GM12878 (cell line): ENCODE results near the gene ATXN2. TPM values are rescaled to one million over a fixed set of nuclear protein-coding genes. Genes with fewer than 3 reads are reported as not detected.
A peak's percentile ranks its signal among the peaks of the same experiment; 100 is the strongest.

Experiments
- ATAC-seq: fragments of 200-7000 bp; cut with Tn5 transposase; 3 replicates; pipeline ENCODE4 v1.9.1; 2020; ENCODE audit warnings: mild to moderate bottlenecking, moderate library complexity
- BruUV-seq: library from RNA; stranded (reverse); fragments of 400-500 nt; replicated peaks from 2 replicates; lab custom pipeline; 2021; lab: Mats Ljungman, UMichigan
- CTCF ChIA-PET: fragments of 300-600 bp; sonication (Branson Sonifier 250); formaldehyde crosslinking; extraction: SDS; loops from one replicate; lab custom pipeline; 2021; ENCODE audit warnings: inconsistent platforms; lab: Yijun Ruan, JAX
- POLR2A ChIA-PET: fragments of 350-600 bp; formaldehyde crosslinking; extraction: SDS; loops from one replicate; lab custom pipeline; 2021; ENCODE audit warnings: inconsistent platforms; lab: Charles Lee
- RAD21 ChIA-PET: fragments of 300-600 bp; sonication (Branson Sonifier 250); formaldehyde crosslinking; loops from one replicate; lab custom pipeline; 2023; ENCODE audit warnings: antibody characterized with exemption; ENCODE audit not compliant: unreplicated experiment; lab: Charles Lee
- SMC1A ChIA-PET: fragments of 300-600 bp; sonication (Branson Sonifier 250); formaldehyde crosslinking; loops from one replicate; lab custom pipeline; 2023; ENCODE audit not compliant: unreplicated experiment, uncharacterized antibody; lab: Charles Lee
- DNase-seq: peaks from one replicate; pipeline ENCODE4 v3.0.0-alpha.2; 2011; ENCODE audit warnings: low read depth, low spot score
- FAIRE-seq: peaks from 3 replicates; lab custom pipeline; 2011; peaks lifted over from hg19 to GRCh38; lab: Jason Lieb, UNC
- H2AFZ ChIP-seq: 2 replicates; pipeline ENCODE4 v1.6.0; 2011; ENCODE audit warnings: low read depth, low read length, control low read depth; ENCODE audit not compliant: control insufficient read depth
- H3K27ac ChIP-seq: 2 replicates; pipeline ENCODE4 v1.5.1; 2011; ENCODE audit warnings: control low read depth; ENCODE audit not compliant: control insufficient read depth, insufficient read depth
- H3K27me3 ChIP-seq, 2 experiments: replicated peaks in 1 of 2; 2 replicates each; pipeline versions ENCODE4 v1.6.0 to v1.6.1; 2011; ENCODE audit warnings: low read length in 1 of 2; ENCODE audit not compliant: control insufficient read depth in 2 of 2, insufficient read depth in 2 of 2
- H3K36me3 ChIP-seq, 2 experiments: 2 replicates each; pipeline ENCODE4 v1.5.1; 2011; ENCODE audit warnings: low read length in 1 of 2; ENCODE audit not compliant: control insufficient read depth in 2 of 2, insufficient read depth in 2 of 2
- H3K4me1 ChIP-seq: 2 replicates; pipeline ENCODE4 v1.6.1; 2011; ENCODE audit warnings: mild to moderate bottlenecking, low read length, moderate library complexity, mixed read lengths; ENCODE audit not compliant: control insufficient read depth, insufficient read depth
- H3K4me2 ChIP-seq: 2 replicates; pipeline ENCODE4 v1.6.0; 2011; ENCODE audit warnings: control low read depth; ENCODE audit not compliant: control insufficient read depth, insufficient read depth
- H3K4me3 ChIP-seq: fragments of 200-600 bp; sonication (generic); 2 replicates; pipeline ENCODE4 v1.5.1; 2016
- H3K79me2 ChIP-seq: 2 replicates; pipeline ENCODE4 v1.6.0; 2011; ENCODE audit warnings: low read length; ENCODE audit not compliant: control insufficient read depth, insufficient read depth
- H3K9ac ChIP-seq: 2 replicates; pipeline ENCODE4 v1.8.0; 2011; ENCODE audit warnings: low read length, control low read depth, mixed read lengths; ENCODE audit not compliant: control insufficient read depth, insufficient read depth
- H3K9me3 ChIP-seq: replicated peaks from 3 replicates; pipeline ENCODE4 v1.5.1; 2011; ENCODE audit warnings: mild to moderate bottlenecking, low read length; ENCODE audit not compliant: control insufficient read depth, insufficient read depth
- H4K20me1 ChIP-seq: 2 replicates; pipeline ENCODE4 v1.6.0; 2011; ENCODE audit not compliant: control insufficient read depth, insufficient read depth
- ASH2L ChIP-seq: fragments of 300-600, 200-600 bp; sonication (generic); IDR thresholded peaks from 2 replicates; pipeline ENCODE4 v1.6.1; 2017; ENCODE audit warnings: low read depth, mild to moderate bottlenecking, borderline replicate concordance
- CBX3 ChIP-seq: fragments of 200-600 bp; sonication (generic); IDR thresholded peaks from 2 replicates; pipeline ENCODE4 v1.6.1; 2016; ENCODE audit warnings: low read depth, borderline replicate concordance
- IRF4 ChIP-seq: IDR thresholded peaks from 2 replicates; pipeline ENCODE4 v1.6.1; 2011; ENCODE audit warnings: low read depth, low read length
- POLR2A ChIP-seq: IDR thresholded peaks from 2 replicates; pipeline ENCODE4 v1.6.1; 2011; ENCODE audit warnings: low read depth, mild to moderate bottlenecking, low read length
- SPI1 ChIP-seq: IDR thresholded peaks from 2 replicates; pipeline ENCODE4 v1.6.1; 2011; ENCODE audit warnings: low read depth, mild to moderate bottlenecking, low read length, moderate library complexity, borderline replicate concordance; ENCODE audit not compliant: insufficient read depth
- WGBS: methylation state at CpG from one replicate; pipeline ENCODE4 v1.1.6; 2016; ENCODE audit warnings: low lambda C conversion rate; ENCODE audit not compliant: insufficient replicate concordance, insufficient coverage; ENCODE audit errors: missing lambda C conversion rate; 5-methylcytosine and 5-hydroxymethylcytosine counted together
- in situ Hi-C: fragments of 300-500 bp; cut with MboI; formaldehyde crosslinking; loops from 9 replicates; pipeline ENCODE4 v1.14.3; 2018; ENCODE audit warnings: mixed read lengths
- intact Hi-C: fragments of 100-400 bp; cut with micrococcal nuclease; formaldehyde crosslinking; loops from one replicate; pipeline ENCODE4 v1.14.2; 2022; ENCODE audit not compliant: unreplicated experiment
- polyA plus RNA-seq, 11 experiments: library from polyadenylated mRNA; depleted of rRNA in 4 of 11; unstranded in 6 of 11; stranded (reverse) in 5 of 11; fragments of >200 nt; fragmentation: Nextera tagmentation in 4 of 11; fragmentation: Illumina TruSeq in 1 of 11; extraction: Ambion mirVana in 4 of 11; extraction: Trizol in 1 of 11; gene quantifications; 1 replicate in 1 of 11; 2 replicates in 10 of 11; pipeline versions ENCODE4 v1.2.1 to v1.2.3, GENCODE V29; 2011 to 2016; ENCODE audit warnings: inconsistent platforms in 2 of 11, missing spikeins in 2 of 11, low read depth in 1 of 11
- total RNA-seq, 4 experiments: library from RNA; depleted of rRNA in 3 of 4; stranded (reverse); fragments of >200 nt in 3 of 4; fragmentation: Illumina TruSeq in 1 of 4; extraction: Trizol in 1 of 4; gene quantifications; 2 replicates each; pipeline versions ENCODE4 v1.2.1 to v1.2.3, GENCODE V29; 2013 to 2021
- TF ChIP-seq, protein P1 (sequence below): fragments of 450-650 bp; IDR thresholded peaks from 2 replicates; pipeline ENCODE4 v1.6.1; 2017; ENCODE audit warnings: mild to moderate bottlenecking
- TF ChIP-seq, protein P2 (sequence below): fragments of 450-650 bp; IDR thresholded peaks from 2 replicates; pipeline ENCODE4 v1.6.1; 2014; ENCODE audit warnings: mild to moderate bottlenecking

ATXN2 gene
- total and polyA plus RNA-seq, 10 of the 15 experiments (the other 5 are each of a cell fraction or from before 2014, with no cell fraction given): 8.8 to 31.5 (median 19.0) TPM

DNA sequence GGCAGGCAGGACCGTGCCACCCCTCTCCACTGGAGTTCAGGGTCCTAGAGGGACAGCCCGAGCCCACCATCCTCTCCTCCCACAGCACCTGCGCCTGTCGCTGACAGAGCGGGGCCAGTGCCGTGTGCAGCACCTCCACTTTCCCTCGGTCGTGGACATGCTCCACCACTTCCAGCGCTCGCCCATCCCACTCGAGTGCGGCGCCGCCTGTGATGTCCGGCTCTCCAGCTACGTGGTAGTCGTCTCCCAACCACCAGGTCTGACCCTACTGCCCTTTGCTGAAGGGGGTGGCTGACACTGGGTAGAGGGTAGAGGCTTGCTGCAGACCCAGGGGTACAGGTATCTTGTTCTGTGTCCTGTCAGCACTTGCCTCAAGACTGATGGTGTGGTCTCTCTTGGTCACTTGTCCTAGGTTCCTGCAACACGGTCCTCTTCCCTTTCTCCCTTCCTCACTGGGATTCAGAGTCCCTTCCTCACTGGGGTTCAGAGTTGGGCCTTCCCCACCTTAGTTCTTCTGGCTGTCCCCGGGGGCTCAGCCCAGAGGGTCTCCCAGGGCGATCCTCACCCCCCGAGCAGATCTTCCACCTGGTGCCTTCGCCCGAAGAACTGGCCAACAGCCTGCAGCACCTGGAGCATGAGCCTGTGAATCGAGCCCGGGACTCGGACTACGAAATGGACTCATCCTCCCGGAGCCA is 151.4 kb downstream of the ATXN2 start:
- Histone ChIP-seq H3K27ac (peak overlapping the region; percentile 57), H4K20me1 (peaks cover 2% of the 10 kb centered on the region; the same call in 1 of the 2 replicates), H2AFZ (no peak overlapping the region), H3K4me3 (no peak overlapping the region), H3K4me2 (no peak overlapping the region), H3K9me3 (no peaks in the 10 kb centered on the region), H3K36me3 (peaks cover 29 to 50% of the 10 kb centered on the region in 2 experiments), H3K27me3 (no peaks in the 10 kb centered on the region), H3K4me1 (peaks cover 72% of the 10 kb centered on the region), H3K9ac (no peak overlapping the region; the same call in 1 of the 2 replicates), H3K79me2 (peaks cover 34% of the 10 kb centered on the region)
- ChIA-PET RAD21 (interaction anchor here (0.6 to 22.6 kb wide), 4 partner anchors 13 to 47 kb away, joined by 3 to 804 read pairs (median 4); partner anchors contain the start of gene SH2B3), SMC1A (interaction anchor here (1.0 to 16.8 kb wide), 6 partner anchors 13 to 50 kb away, joined by 3 to 605 read pairs (median 80); partner anchors contain the start of gene SH2B3), CTCF (interaction anchor here (1.1 to 27.3 kb wide), 3 partner anchors 20 to 81 kb away, joined by 3 to 1117 read pairs (median 160); partner anchors contain the start of gene SH2B3), POLR2A (interaction anchor here (5.0 kb wide), 1 partner anchor 13 kb away, joined by 80 read pairs; no protein-coding TSS in a partner anchor)
- TF ChIP-seq, protein P1, sequence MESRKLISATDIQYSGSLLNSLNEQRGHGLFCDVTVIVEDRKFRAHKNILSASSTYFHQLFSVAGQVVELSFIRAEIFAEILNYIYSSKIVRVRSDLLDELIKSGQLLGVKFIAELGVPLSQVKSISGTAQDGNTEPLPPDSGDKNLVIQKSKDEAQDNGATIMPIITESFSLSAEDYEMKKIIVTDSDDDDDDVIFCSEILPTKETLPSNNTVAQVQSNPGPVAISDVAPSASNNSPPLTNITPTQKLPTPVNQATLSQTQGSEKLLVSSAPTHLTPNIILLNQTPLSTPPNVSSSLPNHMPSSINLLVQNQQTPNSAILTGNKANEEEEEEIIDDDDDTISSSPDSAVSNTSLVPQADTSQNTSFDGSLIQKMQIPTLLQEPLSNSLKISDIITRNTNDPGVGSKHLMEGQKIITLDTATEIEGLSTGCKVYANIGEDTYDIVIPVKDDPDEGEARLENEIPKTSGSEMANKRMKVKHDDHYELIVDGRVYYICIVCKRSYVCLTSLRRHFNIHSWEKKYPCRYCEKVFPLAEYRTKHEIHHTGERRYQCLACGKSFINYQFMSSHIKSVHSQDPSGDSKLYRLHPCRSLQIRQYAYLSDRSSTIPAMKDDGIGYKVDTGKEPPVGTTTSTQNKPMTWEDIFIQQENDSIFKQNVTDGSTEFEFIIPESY: no peak
- no peak for TF ChIP-seq SPI1
- peak; percentile 60 for TF ChIP-seq POLR2A
- TF ChIP-seq, protein P2, sequence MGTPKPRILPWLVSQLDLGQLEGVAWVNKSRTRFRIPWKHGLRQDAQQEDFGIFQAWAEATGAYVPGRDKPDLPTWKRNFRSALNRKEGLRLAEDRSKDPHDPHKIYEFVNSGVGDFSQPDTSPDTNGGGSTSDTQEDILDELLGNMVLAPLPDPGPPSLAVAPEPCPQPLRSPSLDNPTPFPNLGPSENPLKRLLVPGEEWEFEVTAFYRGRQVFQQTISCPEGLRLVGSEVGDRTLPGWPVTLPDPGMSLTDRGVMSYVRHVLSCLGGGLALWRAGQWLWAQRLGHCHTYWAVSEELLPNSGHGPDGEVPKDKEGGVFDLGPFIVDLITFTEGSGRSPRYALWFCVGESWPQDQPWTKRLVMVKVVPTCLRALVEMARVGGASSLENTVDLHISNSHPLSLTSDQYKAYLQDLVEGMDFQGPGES: no peak
- TF ChIP-seq IRF4: no peak
- TF ChIP-seq CBX3: no peak
- no peak for TF ChIP-seq ASH2L
- 97% methylated on average over 28 of the region's 28 CpGs for WGBS
- no peak for ATAC-seq
- intact Hi-C loops: no loop called here
- in situ Hi-C loops: loop anchor here (5.0 to 25.0 kb wide), 3 partner anchors 45 to 1765 kb away; partner anchors contain the start of gene TPCN1
- FAIRE-seq: no peak
- no TSS peak for BruUV-seq
- no peak for DNase-seq
